WERI-Rb-1 (cell line): ENCODE data around the gene LRRC8E.

Source experiments
- DNase-seq: peaks from one replicate; pipeline ENCODE4 v3.0.0-alpha.2; 2020
- H3K27ac ChIP-seq: fragments of 250-450 bp; sonication (Bioruptor Pico); 2 replicates; pipeline ENCODE4 v1.5.1; 2020; ENCODE audit warnings: mild to moderate bottlenecking, moderate library complexity
- H3K27me3 ChIP-seq: fragments of 250-450 bp; sonication (Bioruptor Pico); 2 replicates; pipeline ENCODE4 v1.5.1; 2021; ENCODE audit warnings: mild to moderate bottlenecking, low read depth, moderate library complexity; ENCODE audit not compliant: insufficient read depth, severe bottlenecking
- H3K36me3 ChIP-seq: fragments of 250-450 bp; sonication (Bioruptor Pico); 2 replicates; pipeline ENCODE4 v1.5.1; 2020; ENCODE audit warnings: mild to moderate bottlenecking, moderate library complexity
- H3K4me3 ChIP-seq: 2 replicates; pipeline ENCODE4 v1.5.1; 2011; ENCODE audit warnings: low read depth, mild to moderate bottlenecking, control low read depth, low read length
- H3K9me3 ChIP-seq: fragments of 250-450 bp; sonication (Bioruptor Pico); 2 replicates; pipeline ENCODE4 v1.5.1; 2021; ENCODE audit warnings: mild to moderate bottlenecking, moderate library complexity; ENCODE audit not compliant: severe bottlenecking
- CTCF ChIP-seq: IDR thresholded peaks from 2 replicates; pipeline ENCODE4 v1.5.1; 2011; ENCODE audit warnings: low read depth, mild to moderate bottlenecking, control low read depth, inconsistent platforms, low read length

LRRC8E gene

GRCh38 chr19:7861619-7862412 lies 26.5 kb upstream of the LRRC8E start:
- H3K27ac ChIP-seq, result no peak overlapping the region
- H3K27me3 ChIP-seq, result no peaks in the 10 kb centered on the region
- no peaks in the 10 kb centered on the region for H3K9me3 ChIP-seq
- no peak overlapping the region for H3K4me3 ChIP-seq
- peaks cover 20% of the 10 kb centered on the region for H3K36me3 ChIP-seq
- no peak for TF ChIP-seq CTCF
- no peak for DNase-seq

GRCh38 chr19:7862413-7862951 lies 25.8 kb upstream of the LRRC8E start:
- TF ChIP-seq CTCF, result no peak
- H3K27ac ChIP-seq, result no peak overlapping the region
- no peaks in the 10 kb centered on the region for H3K9me3 ChIP-seq
- peaks cover 26% of the 10 kb centered on the region for H3K36me3 ChIP-seq
- no peaks in the 10 kb centered on the region for H3K27me3 ChIP-seq
- no peak overlapping the region for H3K4me3 ChIP-seq
- no peak for DNase-seq

DNA sequence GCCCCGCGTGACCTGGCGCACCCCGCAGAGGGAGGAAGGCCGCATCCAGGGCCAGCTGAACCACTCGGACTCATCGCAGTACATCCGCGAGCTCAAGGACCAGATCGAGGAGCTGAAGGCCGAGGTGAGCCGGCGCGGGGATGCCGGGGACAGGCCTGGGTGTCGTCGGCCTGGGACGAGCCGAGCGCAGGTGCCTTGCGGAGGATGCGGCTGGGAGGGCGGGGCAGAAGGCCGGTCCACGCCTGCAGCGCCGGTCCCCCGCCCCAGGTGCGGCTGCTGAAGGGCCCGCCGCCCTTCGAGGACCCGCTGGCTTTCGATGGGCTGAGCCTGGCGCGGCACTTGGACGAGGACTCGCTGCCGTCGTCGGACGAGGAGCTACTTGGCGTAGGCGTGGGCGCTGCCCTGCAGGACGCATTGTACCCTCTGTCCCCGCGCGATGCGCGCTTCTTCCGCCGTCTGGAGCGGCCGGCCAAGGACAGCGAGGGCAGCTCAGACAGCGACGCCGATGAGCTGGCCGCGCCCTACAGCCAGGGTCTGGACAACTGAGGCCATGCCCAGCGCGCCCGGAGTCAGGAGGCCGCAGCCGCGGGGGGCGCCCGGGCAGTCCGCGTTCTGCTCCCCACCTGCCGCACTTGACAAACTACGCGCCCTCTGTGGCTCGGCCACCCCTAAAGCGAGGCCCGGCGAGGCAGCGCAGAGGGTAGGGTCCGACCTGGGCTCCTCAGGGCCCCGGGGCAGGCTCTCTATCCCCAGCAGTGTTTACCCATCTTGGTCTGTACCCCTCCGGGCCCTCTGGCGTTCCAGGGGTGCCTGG lies 24.9 kb upstream of the LRRC8E start:
- no peak for TF ChIP-seq CTCF
- H3K4me3 ChIP-seq, result no peak overlapping the region
- peaks cover 32% of the 10 kb centered on the region for H3K36me3 ChIP-seq
- no peak overlapping the region for H3K27ac ChIP-seq
- DNase-seq, result no peak
- no peaks in the 10 kb centered on the region for H3K9me3 ChIP-seq
- no peaks in the 10 kb centered on the region for H3K27me3 ChIP-seq

GRCh38 chr19:7863971-7864689 lies 24.2 kb upstream of the LRRC8E start:
- Histone ChIP-seq H3K9me3 (no peaks in the 10 kb centered on the region), H3K36me3 (peaks cover 40% of the 10 kb centered on the region), H3K27me3 (no peaks in the 10 kb centered on the region), H3K4me3 (no peak overlapping the region), H3K27ac (no peak overlapping the region)
- no peak for DNase-seq
- TF ChIP-seq CTCF, result no peak

DNA sequence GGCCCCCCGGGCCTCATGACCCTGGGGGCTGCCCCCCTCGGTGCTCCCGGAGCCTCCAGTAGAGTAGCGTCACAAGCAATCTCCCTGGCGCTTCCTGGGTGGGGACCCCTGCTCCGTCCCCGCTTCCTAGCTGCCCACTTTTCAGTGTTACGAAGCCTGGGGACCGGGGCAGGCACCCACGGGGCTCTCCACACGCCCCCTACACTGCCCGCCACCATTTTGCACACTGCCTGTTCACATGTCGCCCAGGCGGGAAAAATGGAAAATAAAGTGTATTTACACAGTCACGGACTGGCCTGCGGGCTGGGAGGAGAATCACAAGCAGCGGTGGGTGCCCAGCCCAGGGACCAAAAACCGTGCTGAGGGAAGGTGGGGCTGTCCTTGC lies 23.6 kb upstream of the LRRC8E start:
- Histone ChIP-seq H3K9me3 (no peaks in the 10 kb centered on the region), H3K27ac (no peak overlapping the region), H3K27me3 (no peaks in the 10 kb centered on the region), H3K4me3 (no peak overlapping the region), H3K36me3 (peaks cover 45% of the 10 kb centered on the region)
- TF ChIP-seq CTCF, result no peak
- DNase-seq, result no peak
